T-helper 9 cell (primary cell): ENCODE data around the gene ADGB.
"Not testable (repeated sequence)": the region's sequence is repeated elsewhere in the genome, so short reads cannot be mapped to it uniquely, and the experiment has no call there.

Source experiments
- DNase-seq: peaks from one replicate; pipeline ENCODE4 v3.0.0-alpha.2; 2020
- total RNA-seq, 2 donors: gene quantifications; one replicate each; lab custom pipeline; 2026; lab: John Stamatoyannopoulos, UW

Gene ADGB
- 0 to 0.21 reads per million in 2 donors for total RNA-seq

GRCh38 chr6:146598772-146599405, at the start of gene ADGB:
Gene ADGB, plus strand, starts transcription at chr6:146598972. Its CDS starts 69 bp downstream, at chr6:146599041.
- DNase-seq = no peak

GRCh38 chr6:146550911-146551310, 47.9 kb upstream of the ADGB start:
- DNase-seq = no peak

GRCh38 chr6:146551545-146551944, 47.2 kb upstream of the ADGB start:
- no peak for DNase-seq

- no peak for DNase-seq
These were observed 45.2 kb upstream of the ADGB start for GRCh38 chr6:146553377-146554135.

GRCh38 chr6:146560607-146561006, 38.2 kb upstream of the ADGB start:
- DNase-seq = no peak

- not testable (repeated sequence) for DNase-seq
These were observed 32.1 kb upstream of the ADGB start for GRCh38 chr6:146566661-146567060.

GRCh38 chr6:146568619-146569018, 30.2 kb upstream of the ADGB start:
- DNase-seq = not testable (repeated sequence)

- DNase-seq = no peak
These were observed 24.6 kb upstream of the ADGB start for GRCh38 chr6:146574211-146574610.

GRCh38 chr6:146578054-146578453, 20.7 kb upstream of the ADGB start:
- no peak for DNase-seq

GRCh38 chr6:146581968-146582367, 16.8 kb upstream of the ADGB start:
- DNase-seq = no peak

GRCh38 chr6:146582857-146583256, 15.9 kb upstream of the ADGB start:
- no peak for DNase-seq

- no peak for DNase-seq
These were observed 14.8 kb upstream of the ADGB start for GRCh38 chr6:146583966-146584365.

- no peak for DNase-seq
These were observed 11.3 kb upstream of the ADGB start for GRCh38 chr6:146587459-146587858.

GRCh38 chr6:146590492-146590891, 8.3 kb upstream of the ADGB start:
- no peak for DNase-seq

GRCh38 chr6:146592451-146592850, 6.3 kb upstream of the ADGB start:
- no peak for DNase-seq

- no peak for DNase-seq
These were observed 4.8 kb upstream of the ADGB start for GRCh38 chr6:146593986-146594385.

GRCh38 chr6:146594495-146594894, 4.3 kb upstream of the ADGB start:
- no peak for DNase-seq

GRCh38 chr6:146595972-146596731, 2.6 kb upstream of the ADGB start:
- no peak for DNase-seq

GRCh38 chr6:146601352-146601751, 2.6 kb downstream of the ADGB start:
- no peak for DNase-seq

- no peak for DNase-seq
These were observed 3.8 kb downstream of the ADGB start for GRCh38 chr6:146602526-146602925.

GRCh38 chr6:146613947-146614346, 15.2 kb downstream of the ADGB start:
- DNase-seq = no peak

- DNase-seq = no peak
These were observed 21.9 kb downstream of the ADGB start for GRCh38 chr6:146620655-146621054.

GRCh38 chr6:146628350-146628749, 29.6 kb downstream of the ADGB start:
- no peak for DNase-seq

- DNase-seq = no peak
These were observed 35.2 kb downstream of the ADGB start for GRCh38 chr6:146634022-146634421.
